Tongue (tissue), 3 donors: ENCODE measurements around the gene ABCD2. TPM values are rescaled to one million over a fixed set of nuclear protein-coding genes. Genes with fewer than 3 reads are reported as not detected.
"Not testable (repeated sequence)": the region's sequence is repeated elsewhere in the genome, so short reads cannot be mapped to it uniquely, and the experiment has no call there.

Experiments used
- DNase-seq: peaks from one replicate; pipeline ENCODE4 v3.0.0-alpha.2; 2015
- small RNA-seq: library from RNA; depleted of rRNA; stranded (forward); fragments of <200 nt; gene quantifications from one replicate; pipeline ENCODE3, GENCODE V24; 2014; ENCODE audit warnings: low replicate concordance
- total RNA-seq: library from RNA; depleted of rRNA; stranded (reverse); fragments of >200 nt; gene quantifications from one replicate; pipeline ENCODE4 v1.2.3, GENCODE V29; 2014

The ABCD2 gene
- total RNA-seq, 1 donor from 2014 or later, result 0.21 TPM

GRCh38 chr12:39532448-39532847 lies 87.2 kb downstream of the ABCD2 start:
- DNase-seq, result no peak

DNA sequence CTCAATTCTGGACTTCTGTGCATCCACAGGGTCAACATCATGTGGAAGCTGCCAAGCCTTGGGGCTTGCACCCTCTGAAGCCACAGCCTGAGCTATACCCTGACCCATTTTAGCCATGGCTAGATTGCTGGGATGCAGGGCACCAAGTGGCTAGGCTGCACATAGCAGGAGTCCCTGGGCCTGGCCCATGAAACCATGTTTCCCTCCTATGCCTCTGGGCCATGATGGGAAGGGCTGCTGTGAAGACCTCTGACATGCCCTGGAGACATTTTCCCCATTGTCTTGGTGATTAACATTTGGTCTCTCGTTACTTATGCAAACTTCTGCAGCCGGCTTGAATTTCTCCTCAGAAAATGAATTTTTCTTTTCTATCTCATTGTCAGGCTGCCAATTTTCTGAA lies 92.6 kb downstream of the ABCD2 start:
- no peak for DNase-seq

DNA sequence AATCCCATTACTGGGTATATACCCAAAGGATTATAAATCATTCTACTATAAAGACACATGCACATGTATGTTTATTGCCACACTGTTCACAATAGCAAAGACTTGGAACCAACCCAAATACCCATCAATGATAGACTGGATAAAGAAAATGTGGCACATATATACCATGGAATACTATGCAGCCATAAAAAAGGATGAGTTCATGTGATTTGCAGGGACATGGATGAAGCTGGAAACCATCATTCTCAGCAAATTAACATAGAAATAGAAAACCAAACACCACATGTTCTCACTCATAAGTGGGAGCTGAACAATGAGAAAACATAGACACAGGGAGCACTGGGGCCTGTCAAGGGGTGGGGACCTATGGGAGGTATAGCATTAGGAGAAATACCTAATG lies 97.4 kb downstream of the ABCD2 start:
- not testable (repeated sequence) for DNase-seq

DNA sequence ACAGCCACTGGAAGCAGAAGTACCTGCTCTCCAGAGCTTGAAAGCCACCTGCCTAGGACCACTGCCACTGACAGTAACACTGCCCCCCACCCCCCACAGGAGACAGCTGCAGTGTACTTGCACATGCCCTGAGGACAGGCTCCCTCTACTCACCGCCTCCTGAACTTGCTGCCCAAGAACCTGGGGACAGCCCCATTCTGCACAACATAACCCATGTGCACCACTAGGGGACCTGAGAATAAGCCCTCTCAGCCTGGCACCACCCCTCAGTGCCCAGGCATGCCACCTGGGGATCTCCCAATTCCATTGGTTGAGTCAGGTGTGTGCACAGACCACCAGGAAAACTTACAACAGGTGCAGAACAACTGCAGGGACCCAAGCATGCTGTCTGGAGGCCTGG lies 109.6 kb downstream of the ABCD2 start:
- DNase-seq, result no peak

- no peak for DNase-seq
Observed at GRCh38 chr12:39505554-39505953, 114.0 kb downstream of the ABCD2 start.

DNA sequence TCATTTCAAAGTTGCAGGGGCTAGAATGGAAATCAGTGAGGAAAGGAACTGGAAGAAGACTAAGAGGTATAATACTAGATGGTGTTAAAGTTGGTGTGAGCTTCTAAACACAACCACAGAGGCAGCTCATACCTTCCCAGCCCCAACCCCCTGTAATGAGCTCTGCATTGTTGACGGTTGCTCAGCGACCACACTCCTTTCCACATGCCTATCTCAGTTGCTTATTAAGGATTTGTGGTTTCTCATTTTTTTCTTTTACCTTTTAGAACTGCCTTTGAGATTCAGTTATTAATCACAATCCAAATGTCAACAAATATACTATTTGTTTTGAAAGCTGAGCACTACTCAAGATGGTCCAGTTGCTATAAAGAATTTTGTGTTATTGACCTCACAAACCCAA lies 114.6 kb downstream of the ABCD2 start:
- DNase-seq, result no peak

- DNase-seq, result no peak
Observed at GRCh38 chr12:39503439-39503838, 116.2 kb downstream of the ABCD2 start.

GRCh38 chr12:39502726-39503125 lies 116.9 kb downstream of the ABCD2 start:
- DNase-seq, result no peak

Small RNAs within 50 kb of the gene (small RNA-seq; reads per million reads assigned to genes)
- not detected for gene AC121334.2

Other genes starting within 250 kb of the ABCD2 start
- 34.9 TPM for gene KIF21A, start 176.7 kb downstream of the ABCD2 start, total RNA-seq